AG20443 (cell line): Measurements from ENCODE around the gene INPPL1.

Experiments
- DNase-seq: peaks from one replicate; pipeline ENCODE4 v3.0.0; 2012; ENCODE audit warnings: low spot score, mixed read lengths

The INPPL1 gene

GRCh38 chr11:72216638-72217037 is 7.9 kb upstream of the INPPL1 start, which contains the start of gene FOLR2:
Gene FOLR2 (plus strand): TSS chr11:72216794. CDS start chr11:72218585, 1,791 bp downstream.
- DNase-seq: no peak

GRCh38 chr11:72217841-72218240 is 6.7 kb upstream of the INPPL1 start:
- no peak for DNase-seq

- no peak for DNase-seq
These were observed 6.3 kb upstream of the INPPL1 start for GRCh38 chr11:72218251-72218745.

GRCh38 chr11:72220696-72221363 is 3.7 kb upstream of the INPPL1 start:
- DNase-seq: no peak

- DNase-seq: no peak
These were observed 3.0 kb upstream of the INPPL1 start for GRCh38 chr11:72221386-72222075.

GRCh38 chr11:72222106-72222891 is 2.3 kb upstream of the INPPL1 start:
- DNase-seq: no peak

- peak; percentile 91 for DNase-seq
These were observed 1.5 kb upstream of the INPPL1 start for GRCh38 chr11:72222907-72223614.

- peak; percentile 87 for DNase-seq
These were observed 678 bp upstream of the INPPL1 start for GRCh38 chr11:72223615-72224563.

GRCh38 chr11:72225411-72225951 is 914 bp downstream of the INPPL1 start:
- DNase-seq: no peak

- DNase-seq: no peak
These were observed 2.1 kb downstream of the INPPL1 start for GRCh38 chr11:72226701-72227100.

- no peak for DNase-seq
These were observed 3.0 kb downstream of the INPPL1 start for GRCh38 chr11:72227316-72228228.

- no peak for DNase-seq
These were observed 3.8 kb downstream of the INPPL1 start for GRCh38 chr11:72228229-72228843.

GRCh38 chr11:72228844-72229231 is 4.3 kb downstream of the INPPL1 start:
- no peak for DNase-seq

GRCh38 chr11:72229336-72229924 is 4.9 kb downstream of the INPPL1 start:
- no peak for DNase-seq

- DNase-seq: no peak
These were observed 5.6 kb downstream of the INPPL1 start for GRCh38 chr11:72229925-72230763.

GRCh38 chr11:72230764-72231365 is 6.3 kb downstream of the INPPL1 start:
- no peak for DNase-seq
